Osteoblast (primary cell): ENCODE data around the gene USHBP1. TPM values are rescaled to one million over a fixed set of nuclear protein-coding genes. Genes with fewer than 3 reads are reported as not detected.

ENCODE experiments used
- DNase-seq: peaks from one replicate; pipeline ENCODE4 v3.0.0; 2011; ENCODE audit warnings: low spot score, mixed read lengths; ENCODE audit not compliant: insufficient read length; ENCODE audit errors: missing footprints
- H2AFZ ChIP-seq: 2 replicates; pipeline ENCODE4 v1.6.0; 2011; ENCODE audit warnings: mild to moderate bottlenecking, low read length
- H3K27ac ChIP-seq: 2 replicates; pipeline ENCODE4 v1.5.1; 2011; ENCODE audit warnings: mild to moderate bottlenecking, low read depth, low read length, moderate library complexity
- H3K27me3 ChIP-seq: 2 replicates; pipeline ENCODE4 v1.6.0; 2012; ENCODE audit warnings: mild to moderate bottlenecking, control low read depth, inconsistent platforms, low read length, moderate library complexity; ENCODE audit not compliant: insufficient read depth
- H3K36me3 ChIP-seq: 2 replicates; pipeline ENCODE4 v1.5.1; 2011; ENCODE audit warnings: mild to moderate bottlenecking, low read length, control low read depth, moderate library complexity; ENCODE audit not compliant: insufficient read depth
- H3K4me1 ChIP-seq: 2 replicates; pipeline ENCODE4 v1.5.1; 2011; ENCODE audit warnings: mild to moderate bottlenecking, low read length, control low read depth, moderate library complexity; ENCODE audit not compliant: insufficient read depth
- H3K4me2 ChIP-seq: 2 replicates; pipeline ENCODE4 v1.6.0; 2011; ENCODE audit warnings: mild to moderate bottlenecking, low read length; ENCODE audit not compliant: insufficient read depth
- H3K4me3 ChIP-seq: fragments of 200-600 bp; sonication (generic); 3 replicates; pipeline ENCODE4 v1.5.1; 2012; ENCODE audit warnings: mild to moderate bottlenecking, low read length, inconsistent platforms; ENCODE audit not compliant: insufficient read depth
- H3K79me2 ChIP-seq: 2 replicates; pipeline ENCODE4 v1.6.0; 2012; ENCODE audit warnings: mild to moderate bottlenecking, low read length, control low read depth, inconsistent platforms; ENCODE audit not compliant: insufficient read depth
- H3K9me3 ChIP-seq: 2 replicates; pipeline ENCODE4 v1.5.1; 2011; ENCODE audit warnings: low read depth, low read length, control low read depth
- H4K20me1 ChIP-seq: 2 replicates; pipeline ENCODE4 v1.6.0; 2012; ENCODE audit warnings: mild to moderate bottlenecking, low read length, control low read depth; ENCODE audit not compliant: insufficient read depth
- total RNA-seq: library from RNA; depleted of rRNA; stranded (reverse); fragments of >200 nt; gene quantifications from 2 replicates; pipeline ENCODE4 v1.2.3, GENCODE V29; 2012
- TF ChIP-seq, protein P1 (sequence below): IDR thresholded peaks from 2 replicates; pipeline ENCODE4 v1.5.1; 2011; ENCODE audit warnings: mild to moderate bottlenecking, low read depth, low read length, moderate library complexity; ENCODE audit errors: extremely low read depth

The USHBP1 gene, protein sequence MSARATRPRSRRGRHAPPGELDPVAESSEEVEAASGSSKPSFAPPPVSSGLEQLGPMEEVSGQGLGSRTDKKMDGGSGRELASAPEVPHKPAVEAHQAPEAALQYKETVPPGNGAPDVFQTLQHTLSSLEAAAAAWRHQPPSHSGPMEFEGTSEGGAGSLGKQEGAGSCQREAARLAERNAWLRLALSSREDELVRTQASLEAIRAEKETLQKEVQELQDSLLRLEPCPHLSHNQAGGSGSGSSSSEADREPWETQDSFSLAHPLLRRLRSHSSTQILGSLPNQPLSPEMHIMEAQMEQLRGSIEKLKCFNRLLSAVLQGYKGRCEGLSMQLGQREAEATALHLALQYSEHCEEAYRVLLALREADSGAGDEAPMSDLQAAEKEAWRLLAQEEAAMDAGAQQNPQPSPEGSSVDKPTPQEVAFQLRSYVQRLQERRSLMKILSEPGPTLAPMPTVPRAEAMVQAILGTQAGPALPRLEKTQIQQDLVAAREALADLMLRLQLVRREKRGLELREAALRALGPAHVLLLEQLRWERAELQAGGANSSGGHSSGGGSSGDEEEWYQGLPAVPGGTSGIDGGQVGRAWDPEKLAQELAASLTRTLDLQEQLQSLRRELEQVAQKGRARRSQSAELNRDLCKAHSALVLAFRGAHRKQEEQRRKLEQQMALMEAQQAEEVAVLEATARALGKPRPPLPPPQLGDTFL
- not detected in 2 replicates for total RNA-seq

DNA sequence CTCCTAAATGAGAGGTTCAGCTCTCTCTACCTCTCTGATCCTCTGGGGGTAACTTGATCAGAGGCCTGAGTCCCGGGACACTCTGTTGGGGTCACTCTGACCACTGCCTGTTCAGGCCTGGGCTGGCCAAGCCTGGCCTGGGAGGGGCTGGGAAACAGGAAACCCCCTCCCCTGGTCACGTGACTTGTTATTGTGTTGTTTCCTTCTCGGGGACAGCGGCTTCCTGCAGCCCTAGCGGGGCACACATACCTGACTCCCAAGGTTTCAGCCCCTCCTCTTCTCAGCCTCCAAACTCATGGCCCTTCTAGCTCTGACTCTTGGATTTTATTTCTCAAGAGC lies at the start of gene USHBP1:
USHBP1 (minus strand) TSS at position 105 of the 339 bp plus-strand sequence. CDS start 446 bp downstream, outside the sequence.
- Histone ChIP-seq H3K4me1 (peaks cover 8% of the 10 kb centered on the region), H3K36me3 (peaks cover 9% of the 10 kb centered on the region), H3K79me2 (peaks cover 14% of the 10 kb centered on the region), H3K4me2 (no peak within 1 kb of the TSS), H2AFZ (no peak within 1 kb of the TSS), H3K27ac (no peak within 1 kb of the TSS), H3K27me3 (no peaks in the 10 kb centered on the region), H4K20me1 (no peaks in the 10 kb centered on the region), H3K4me3 (no peak within 1 kb of the TSS), H3K9me3 (peaks cover 4% of the 10 kb centered on the region)
- TF ChIP-seq, protein P1, sequence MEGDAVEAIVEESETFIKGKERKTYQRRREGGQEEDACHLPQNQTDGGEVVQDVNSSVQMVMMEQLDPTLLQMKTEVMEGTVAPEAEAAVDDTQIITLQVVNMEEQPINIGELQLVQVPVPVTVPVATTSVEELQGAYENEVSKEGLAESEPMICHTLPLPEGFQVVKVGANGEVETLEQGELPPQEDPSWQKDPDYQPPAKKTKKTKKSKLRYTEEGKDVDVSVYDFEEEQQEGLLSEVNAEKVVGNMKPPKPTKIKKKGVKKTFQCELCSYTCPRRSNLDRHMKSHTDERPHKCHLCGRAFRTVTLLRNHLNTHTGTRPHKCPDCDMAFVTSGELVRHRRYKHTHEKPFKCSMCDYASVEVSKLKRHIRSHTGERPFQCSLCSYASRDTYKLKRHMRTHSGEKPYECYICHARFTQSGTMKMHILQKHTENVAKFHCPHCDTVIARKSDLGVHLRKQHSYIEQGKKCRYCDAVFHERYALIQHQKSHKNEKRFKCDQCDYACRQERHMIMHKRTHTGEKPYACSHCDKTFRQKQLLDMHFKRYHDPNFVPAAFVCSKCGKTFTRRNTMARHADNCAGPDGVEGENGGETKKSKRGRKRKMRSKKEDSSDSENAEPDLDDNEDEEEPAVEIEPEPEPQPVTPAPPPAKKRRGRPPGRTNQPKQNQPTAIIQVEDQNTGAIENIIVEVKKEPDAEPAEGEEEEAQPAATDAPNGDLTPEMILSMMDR: no peak
- peak; percentile 51 for DNase-seq

DNA sequence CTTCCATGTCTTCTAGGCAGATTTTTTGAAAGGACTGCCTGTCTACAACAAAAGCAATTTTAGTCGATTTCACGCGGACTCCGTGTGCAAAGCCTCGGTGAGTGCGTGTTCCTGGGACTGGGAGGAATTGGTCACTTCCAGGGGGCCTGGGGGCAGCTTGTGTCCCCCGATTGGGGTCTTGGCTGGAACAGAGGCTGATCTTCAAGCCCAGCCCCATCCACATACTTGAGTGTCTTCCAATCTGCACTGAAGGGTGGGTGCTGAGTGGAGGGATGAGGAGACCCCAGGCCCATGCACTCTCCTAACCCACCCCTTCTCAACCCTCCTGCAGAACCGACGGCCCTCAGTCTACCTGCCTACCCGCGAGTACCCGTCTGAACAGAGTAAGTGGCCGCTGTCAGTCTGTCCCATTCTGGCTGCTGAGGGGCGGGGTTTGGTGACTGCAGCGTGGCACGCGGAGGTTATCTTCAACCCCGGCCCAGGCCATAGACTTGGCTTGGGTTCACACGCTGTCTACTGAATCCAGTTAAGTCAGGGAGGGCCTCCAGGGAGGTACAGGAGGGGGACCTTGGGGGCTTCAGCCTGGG lies 49.6 kb upstream of the USHBP1 start:
- Histone ChIP-seq H3K27me3 (no peaks in the 10 kb centered on the region), H3K4me3 (no peak overlapping the region), H3K27ac (no peak overlapping the region), H3K36me3 (peaks cover 32% of the 10 kb centered on the region), H3K4me2 (no peak overlapping the region), H3K9me3 (no peaks in the 10 kb centered on the region), H3K4me1 (peaks cover 25% of the 10 kb centered on the region), H3K79me2 (peaks cover 55% of the 10 kb centered on the region), H4K20me1 (peaks cover 36% of the 10 kb centered on the region), H2AFZ (no peak overlapping the region)
- TF ChIP-seq, protein P1: no peak
- peak; percentile 42 for DNase-seq

DNA sequence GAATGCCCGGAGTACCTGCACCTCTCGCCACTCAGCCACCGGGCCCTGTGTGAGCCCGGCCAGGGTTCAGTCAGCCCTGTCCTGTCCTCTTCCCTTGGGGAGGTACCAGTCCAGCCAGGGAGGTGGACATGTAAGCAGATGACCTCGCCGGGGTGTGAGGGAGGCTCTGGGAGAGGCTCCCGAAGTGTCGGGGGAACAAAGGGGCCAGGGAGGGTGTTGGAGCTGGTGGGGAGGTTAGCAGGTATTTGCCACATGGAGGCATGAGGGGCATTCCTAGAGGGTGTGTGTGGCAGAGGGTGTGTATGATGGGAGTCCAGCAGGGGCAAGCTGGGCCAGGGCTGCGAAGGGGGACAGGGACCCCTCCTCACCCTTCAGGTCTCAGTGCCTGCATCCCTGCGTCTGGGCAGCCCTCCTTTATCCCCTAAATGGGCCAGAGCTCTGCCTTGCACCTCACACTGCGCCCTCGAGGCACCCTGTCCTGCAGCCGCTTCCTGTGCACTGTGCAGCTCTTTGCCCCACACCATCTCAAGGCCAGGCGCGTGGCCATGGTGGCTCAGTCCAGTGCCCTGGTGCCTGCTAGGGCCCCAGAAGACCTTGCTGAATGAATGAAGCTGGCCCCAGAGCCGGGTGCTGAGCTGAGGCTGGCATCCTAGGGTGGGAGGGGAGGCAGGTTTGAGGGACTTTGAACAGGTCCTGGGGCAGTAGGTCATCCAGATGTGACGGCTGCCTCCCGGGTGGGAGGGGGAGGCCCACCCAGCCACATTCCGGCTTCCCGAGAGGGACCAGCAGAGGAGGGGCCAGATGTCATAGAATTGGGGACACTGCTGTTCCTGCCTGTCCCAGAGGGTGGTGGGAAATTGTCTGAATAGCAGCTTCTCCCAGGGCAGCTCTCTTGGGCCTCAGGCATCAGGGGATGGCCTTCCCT lies 47.9 kb upstream of the USHBP1 start:
- Histone ChIP-seq H3K9me3 (no peaks in the 10 kb centered on the region), H3K27ac (peak overlapping the region; percentile 82), H3K79me2 (peaks cover 59% of the 10 kb centered on the region), H3K36me3 (peaks cover 32% of the 10 kb centered on the region), H3K4me3 (peak overlapping the region; percentile 23), H3K4me1 (peaks cover 25% of the 10 kb centered on the region), H2AFZ (no peak overlapping the region), H4K20me1 (peaks cover 36% of the 10 kb centered on the region), H3K4me2 (peak overlapping the region; percentile 63), H3K27me3 (no peaks in the 10 kb centered on the region)
- peak; percentile 58 for DNase-seq
- TF ChIP-seq, protein P1: no peak
